HUES6 (cell line): ENCODE data around the gene VAV2.

Source experiments
- H3K27ac ChIP-seq: 2 replicates; pipeline ENCODE4 v1.7.0; 2013; ENCODE audit warnings: low read depth, mild to moderate bottlenecking, low read length, inconsistent platforms
- H3K27me3 ChIP-seq: 2 replicates; pipeline ENCODE4 v1.6.1; 2013; ENCODE audit warnings: low read length; ENCODE audit not compliant: control insufficient read depth, insufficient read depth
- H3K36me3 ChIP-seq: 2 replicates; pipeline ENCODE4 v1.6.1; 2013; ENCODE audit warnings: low read length; ENCODE audit not compliant: control insufficient read depth, insufficient read depth
- H3K4me1 ChIP-seq: 2 replicates; pipeline ENCODE4 v1.6.1; 2013; ENCODE audit warnings: low read length; ENCODE audit not compliant: control insufficient read depth, insufficient read depth
- H3K4me3 ChIP-seq: 2 replicates; pipeline ENCODE4 v1.5.1; 2013; ENCODE audit warnings: low read depth, low read length
- H3K9ac ChIP-seq: one replicate; pipeline ENCODE4 v1.6.1; 2013; ENCODE audit warnings: mild to moderate bottlenecking, low read length
- H3K9me3 ChIP-seq: 2 replicates; pipeline ENCODE4 v1.6.1; 2013; ENCODE audit warnings: low read depth, low read length; ENCODE audit not compliant: control insufficient read depth, insufficient read depth

The VAV2 gene

DNA sequence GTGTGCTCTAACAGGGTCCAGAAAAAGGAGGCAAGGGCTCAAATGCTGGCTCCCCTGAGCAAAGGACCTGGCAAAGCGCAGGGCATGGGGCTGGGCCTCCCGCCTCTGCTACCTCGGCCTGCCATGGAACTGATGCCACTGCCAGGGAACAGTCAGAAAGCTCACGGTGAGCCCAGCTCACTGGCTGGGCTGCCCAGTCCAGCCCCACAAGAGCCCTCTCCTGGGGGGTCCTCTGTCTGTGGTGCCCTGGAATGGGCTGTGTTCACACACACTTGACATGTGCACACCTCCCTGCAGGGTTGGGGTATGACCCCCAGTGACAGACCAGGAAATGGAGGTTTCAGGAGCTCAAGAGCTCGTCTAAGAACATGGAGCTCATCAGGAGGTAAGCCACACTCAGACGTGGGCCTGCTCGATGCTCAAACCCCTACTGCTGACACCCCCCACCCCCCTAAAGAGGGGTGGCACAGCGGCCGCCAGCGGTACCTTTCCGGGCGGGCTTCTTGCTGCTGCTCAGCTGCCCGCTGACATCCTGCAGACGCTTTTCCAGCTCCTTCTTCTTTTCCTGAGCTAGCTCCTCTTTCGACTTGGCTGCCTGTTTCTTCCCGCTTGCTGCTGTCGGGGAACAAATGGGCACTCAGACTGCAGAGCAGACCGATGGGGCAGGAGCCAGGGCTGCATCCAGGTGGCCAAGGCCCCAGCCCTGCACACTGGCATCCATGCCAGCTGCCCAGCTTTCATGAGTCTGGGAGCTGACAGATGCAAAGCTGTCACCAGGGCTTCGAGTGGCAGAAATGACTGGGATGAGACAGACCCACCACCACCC, 42.3 kb upstream of the VAV2 start:
- H3K4me3 ChIP-seq, result no peak overlapping the region
- no peaks in the 10 kb centered on the region for H3K27me3 ChIP-seq
- H3K27ac ChIP-seq, result no peak overlapping the region
- H3K36me3 ChIP-seq, result peaks cover 81% of the 10 kb centered on the region
- no peak overlapping the region for H3K9ac ChIP-seq
- no peaks in the 10 kb centered on the region for H3K9me3 ChIP-seq
- no peaks in the 10 kb centered on the region for H3K4me1 ChIP-seq

DNA sequence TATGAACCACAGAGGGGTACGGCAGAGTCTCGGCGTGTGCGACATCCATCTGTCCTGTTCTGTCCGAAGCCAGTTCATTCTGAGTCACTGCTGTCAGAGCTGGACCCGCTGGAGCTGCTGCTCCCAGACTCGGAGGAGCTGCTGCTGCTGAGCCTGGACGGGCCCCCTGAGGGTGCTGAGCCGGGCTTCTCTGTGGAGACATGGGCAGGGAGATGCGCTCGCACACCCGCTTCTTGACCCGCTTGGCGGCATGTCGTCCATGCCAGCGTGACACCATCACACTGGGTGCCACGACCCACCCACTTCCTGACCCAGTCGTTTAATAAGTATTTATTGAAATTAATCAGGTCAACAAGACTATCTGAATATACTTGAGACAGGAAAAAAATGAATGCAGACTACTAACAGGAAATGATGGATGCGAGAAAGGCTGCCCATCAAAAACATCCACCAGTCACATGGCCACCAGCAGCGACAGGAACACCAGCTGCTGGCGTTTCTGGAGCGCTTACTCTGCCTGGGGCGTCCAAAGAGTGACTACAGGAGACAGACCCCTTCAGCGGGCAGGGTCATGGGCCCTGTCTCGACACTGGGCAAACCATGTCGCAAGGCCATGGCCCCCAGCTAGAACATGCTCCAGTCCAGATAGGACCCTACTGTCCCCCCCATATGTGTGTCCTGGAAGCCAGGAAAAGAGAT, 41.5 kb upstream of the VAV2 start:
- Histone ChIP-seq H3K4me3 (no peak overlapping the region), H3K36me3 (peaks cover 78% of the 10 kb centered on the region), H3K9ac (no peak overlapping the region), H3K4me1 (no peaks in the 10 kb centered on the region), H3K9me3 (no peaks in the 10 kb centered on the region), H3K27ac (no peak overlapping the region), H3K27me3 (no peaks in the 10 kb centered on the region)

DNA sequence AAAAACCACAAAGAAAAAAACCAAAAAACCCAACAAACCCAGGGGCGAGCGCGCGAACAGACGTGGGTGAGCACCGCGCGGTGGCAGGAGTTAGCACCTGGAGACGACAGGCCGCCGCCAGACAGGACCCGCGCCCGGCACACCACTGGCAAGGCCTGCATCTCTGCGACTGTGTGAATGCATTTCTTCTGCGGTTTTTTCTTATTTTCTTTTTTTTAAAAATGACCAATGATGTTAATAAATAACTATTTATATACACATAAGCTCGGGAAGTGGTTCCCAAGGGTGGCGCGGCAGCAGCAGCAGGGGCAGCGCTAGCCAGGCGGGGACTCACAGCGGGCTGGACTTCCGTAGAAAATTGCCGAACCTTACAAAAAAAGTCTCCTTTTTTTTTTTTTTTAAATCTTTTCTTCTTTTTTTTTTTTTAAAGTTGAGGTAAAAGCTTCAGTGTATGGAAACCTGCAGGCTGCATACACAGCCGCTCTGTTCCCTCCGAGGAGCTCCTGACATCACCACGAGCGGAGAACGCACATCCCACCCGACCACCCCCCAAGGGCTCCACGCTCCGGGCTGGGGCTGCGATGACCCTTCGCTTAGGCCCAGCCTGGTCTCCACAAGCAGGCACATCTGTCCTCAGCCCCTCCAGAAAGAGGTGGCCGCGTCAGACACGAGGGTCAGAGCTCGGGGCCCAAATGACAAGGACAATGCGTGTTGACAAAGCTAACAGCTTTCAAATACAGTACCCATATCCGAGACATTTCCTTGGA, 40.5 kb upstream of the VAV2 start:
- no peaks in the 10 kb centered on the region for H3K4me1 ChIP-seq
- no peak overlapping the region for H3K9ac ChIP-seq
- no peaks in the 10 kb centered on the region for H3K27me3 ChIP-seq
- peaks cover 71% of the 10 kb centered on the region for H3K36me3 ChIP-seq
- no peaks in the 10 kb centered on the region for H3K9me3 ChIP-seq
- no peak overlapping the region for H3K4me3 ChIP-seq
- no peak overlapping the region for H3K27ac ChIP-seq

DNA sequence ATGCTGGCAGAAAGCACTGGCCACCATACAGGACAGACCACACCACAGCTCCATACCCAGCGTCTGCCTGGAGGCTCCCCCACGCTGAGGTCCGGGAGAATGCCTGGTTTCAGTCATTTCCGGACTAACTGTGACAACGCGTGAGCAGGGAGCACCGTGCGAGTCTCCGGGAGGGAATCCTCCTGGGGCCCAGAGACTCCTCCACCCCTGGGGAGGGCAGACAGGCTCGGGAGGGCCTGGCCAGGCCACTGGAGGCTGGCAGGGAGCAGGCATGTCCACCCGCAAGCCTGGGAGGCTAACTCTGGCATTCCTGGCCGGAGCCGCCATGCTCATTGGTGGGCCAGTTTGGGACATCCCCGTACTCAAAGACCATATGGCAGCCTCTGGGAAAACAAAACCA, 39.7 kb upstream of the VAV2 start:
- no peaks in the 10 kb centered on the region for H3K27me3 ChIP-seq
- no peaks in the 10 kb centered on the region; the same call in 1 of the 2 replicates for H3K4me1 ChIP-seq
- H3K36me3 ChIP-seq, result peaks cover 70% of the 10 kb centered on the region
- H3K27ac ChIP-seq, result no peak overlapping the region
- no peaks in the 10 kb centered on the region for H3K9me3 ChIP-seq
- no peak overlapping the region for H3K4me3 ChIP-seq
- H3K9ac ChIP-seq, result no peak overlapping the region

DNA sequence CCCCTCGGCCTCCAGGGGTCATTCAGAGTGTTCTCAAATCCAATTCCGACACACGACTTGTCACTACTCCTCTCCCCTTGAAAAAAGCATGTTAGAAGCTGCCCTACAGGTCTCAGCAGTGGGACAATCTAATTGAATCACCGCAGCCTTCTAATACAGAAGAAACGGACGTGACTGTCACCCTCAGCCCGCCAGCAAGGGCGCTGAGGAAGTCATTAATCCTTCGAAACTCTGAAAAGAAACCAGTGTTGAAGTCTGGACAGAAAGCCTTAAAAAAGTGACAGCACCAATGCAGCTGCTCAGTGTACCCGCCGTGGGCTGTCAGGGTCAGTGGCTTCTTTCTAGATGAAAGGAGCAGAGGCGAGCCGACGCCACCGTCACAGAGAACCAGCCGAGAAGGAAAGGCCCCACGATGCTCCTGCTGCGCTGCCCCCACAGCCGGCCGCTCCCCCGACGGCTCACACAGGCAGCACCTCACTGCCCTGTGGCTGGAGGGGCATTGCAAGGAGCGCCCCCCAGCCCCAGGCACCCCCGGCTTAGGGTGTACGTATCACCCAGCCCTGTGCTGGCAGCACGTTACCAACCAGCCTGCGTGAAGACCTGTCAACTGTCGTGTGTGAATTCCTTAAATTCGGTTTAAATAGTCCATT, 38.8 kb upstream of the VAV2 start:
- Histone ChIP-seq H3K27me3 (no peaks in the 10 kb centered on the region), H3K27ac (no peak overlapping the region), H3K9ac (no peak overlapping the region), H3K9me3 (no peaks in the 10 kb centered on the region), H3K4me1 (peaks cover 7% of the 10 kb centered on the region; the same call in 1 of the 2 replicates), H3K4me3 (no peak overlapping the region), H3K36me3 (peaks cover 66% of the 10 kb centered on the region)

DNA sequence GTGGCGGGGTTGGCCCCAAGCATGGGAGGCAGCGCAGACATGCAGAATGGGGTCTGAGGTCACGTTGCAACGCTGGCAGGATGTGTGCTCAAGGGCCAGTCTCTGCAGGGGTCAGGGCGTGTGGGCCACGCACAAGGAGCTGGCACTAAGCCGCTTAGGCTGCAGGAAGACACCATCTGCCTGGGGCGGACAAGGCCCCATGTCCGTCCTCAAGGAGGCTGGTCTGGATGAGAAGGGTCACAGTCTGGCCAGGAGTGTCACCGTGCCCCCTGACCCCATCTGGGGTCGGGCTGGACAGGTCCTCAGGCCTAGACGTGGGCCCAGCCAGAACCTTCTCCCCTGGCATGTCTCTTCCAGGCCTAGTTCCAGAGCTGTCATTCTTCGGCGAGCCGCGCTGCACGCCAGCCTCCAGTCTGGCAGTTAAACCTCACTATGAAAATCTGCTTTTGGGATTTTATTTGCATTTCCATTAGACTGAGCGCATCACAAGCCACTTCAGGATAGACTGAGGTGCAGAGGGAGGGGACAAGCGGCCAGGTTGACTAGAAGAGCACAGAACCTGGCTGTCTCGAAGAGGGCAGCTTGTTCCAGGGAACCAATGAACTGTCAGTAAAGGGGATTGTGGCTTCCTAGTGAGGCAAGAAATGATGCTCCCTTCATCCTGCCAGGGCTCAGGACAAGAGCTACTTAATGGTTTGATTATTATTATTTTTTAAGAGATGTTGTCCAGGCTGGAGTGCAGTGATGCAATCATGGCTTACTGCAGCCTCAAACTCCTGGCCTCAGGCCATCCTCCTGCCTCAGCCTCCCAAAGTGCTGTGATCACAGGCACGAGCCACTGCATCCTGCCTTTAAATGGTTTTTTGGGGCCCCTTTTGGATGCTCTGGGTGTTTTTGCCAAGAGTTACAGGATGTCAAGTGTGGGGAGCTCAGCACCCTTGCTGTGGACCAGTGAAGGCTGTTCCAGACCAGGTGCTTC, 37.4 kb upstream of the VAV2 start:
- no peaks in the 10 kb centered on the region for H3K9me3 ChIP-seq
- H3K4me3 ChIP-seq, result no peak overlapping the region
- H3K9ac ChIP-seq, result no peak overlapping the region
- H3K4me1 ChIP-seq, result peaks cover 7% of the 10 kb centered on the region; the same call in 1 of the 2 replicates
- H3K27ac ChIP-seq, result no peak overlapping the region
- peaks cover 52% of the 10 kb centered on the region for H3K36me3 ChIP-seq
- no peaks in the 10 kb centered on the region for H3K27me3 ChIP-seq

DNA sequence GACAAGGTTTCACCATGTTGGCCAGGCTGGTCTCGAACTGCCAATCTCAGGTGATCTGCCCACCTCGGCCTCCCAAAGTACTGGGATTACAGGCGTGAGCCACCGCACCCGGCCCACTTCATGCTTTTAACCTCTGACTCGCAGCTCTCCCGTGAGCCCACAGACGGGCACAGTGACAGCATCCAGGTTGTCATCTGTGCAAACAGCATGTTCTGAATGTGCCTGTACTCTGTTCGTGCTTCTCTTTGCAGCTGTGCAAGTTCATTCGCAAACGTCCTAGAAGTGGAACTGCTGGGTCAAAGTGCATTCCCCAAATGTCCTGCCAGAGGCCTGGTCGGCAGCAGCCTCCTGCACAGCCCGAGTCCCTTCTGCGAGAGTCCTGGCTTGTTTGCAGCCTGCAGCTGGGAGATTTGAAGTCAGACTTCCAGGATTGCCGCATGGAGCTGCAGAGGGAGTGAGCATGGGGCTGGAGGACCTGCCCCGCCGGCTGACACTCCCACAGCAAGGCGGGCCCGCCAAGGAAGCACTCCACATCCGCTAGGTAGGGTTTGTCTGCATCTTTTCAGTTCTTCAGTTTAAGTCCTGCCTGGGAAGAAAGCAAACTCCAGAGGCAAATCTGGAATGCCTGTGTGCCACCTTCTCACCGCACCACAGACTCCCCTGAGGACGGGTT, 36.6 kb upstream of the VAV2 start:
- Histone ChIP-seq H3K36me3 (peaks cover 44% of the 10 kb centered on the region), H3K27ac (no peak overlapping the region), H3K9me3 (no peaks in the 10 kb centered on the region), H3K4me1 (peaks cover 7% of the 10 kb centered on the region; the same call in 1 of the 2 replicates), H3K4me3 (no peak overlapping the region), H3K27me3 (no peaks in the 10 kb centered on the region), H3K9ac (no peak overlapping the region)

DNA sequence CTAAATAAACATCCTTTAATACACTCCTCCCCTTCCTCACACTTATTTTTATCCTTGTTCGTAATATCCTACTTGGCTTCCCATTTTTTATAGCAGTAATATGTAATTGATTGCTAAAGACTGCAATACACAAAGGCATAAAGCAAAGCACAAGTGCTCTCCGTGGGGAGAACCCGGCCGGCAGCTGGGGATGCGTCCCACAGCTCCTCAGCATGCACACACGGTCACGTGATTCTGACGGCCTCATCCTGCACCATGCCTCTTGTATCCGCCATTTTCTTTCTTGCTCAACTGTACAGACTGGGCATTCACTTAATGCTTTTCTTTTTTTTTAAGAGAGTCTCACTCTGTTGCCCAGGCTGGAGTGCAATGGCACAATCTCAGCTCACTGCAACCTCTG, 36.0 kb upstream of the VAV2 start:
- H3K9me3 ChIP-seq, result no peaks in the 10 kb centered on the region
- H3K27ac ChIP-seq, result no peak overlapping the region
- peaks cover 7% of the 10 kb centered on the region; the same call in 1 of the 2 replicates for H3K4me1 ChIP-seq
- H3K36me3 ChIP-seq, result peaks cover 37% of the 10 kb centered on the region
- H3K9ac ChIP-seq, result no peak overlapping the region
- no peaks in the 10 kb centered on the region for H3K27me3 ChIP-seq
- H3K4me3 ChIP-seq, result no peak overlapping the region

DNA sequence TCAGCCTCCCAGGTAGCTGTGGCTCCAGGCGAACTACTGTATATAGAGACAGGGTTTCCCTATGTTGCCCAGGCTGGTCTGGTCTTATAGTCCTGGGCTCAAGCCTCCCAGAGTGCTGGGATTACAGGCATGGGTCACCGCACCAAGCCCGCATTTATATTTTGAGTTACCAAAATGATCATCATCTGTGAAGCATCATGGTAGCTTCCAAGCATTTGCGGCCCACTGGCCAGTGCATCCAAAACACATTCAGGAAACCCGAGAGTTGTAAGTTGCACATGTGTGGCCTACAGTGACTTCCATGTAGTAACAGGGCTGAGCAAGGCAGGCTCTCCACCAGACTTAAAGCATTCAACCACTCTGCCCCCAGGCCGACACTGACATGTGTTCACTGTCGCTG, 35.4 kb upstream of the VAV2 start:
- no peak overlapping the region for H3K9ac ChIP-seq
- H3K27me3 ChIP-seq, result no peaks in the 10 kb centered on the region
- no peak overlapping the region for H3K4me3 ChIP-seq
- H3K4me1 ChIP-seq, result peaks cover 7% of the 10 kb centered on the region; the same call in 1 of the 2 replicates
- H3K36me3 ChIP-seq, result peaks cover 33% of the 10 kb centered on the region
- no peak overlapping the region for H3K27ac ChIP-seq
- H3K9me3 ChIP-seq, result no peaks in the 10 kb centered on the region
